ENCODE measurements around the gene RBBP8NL. TPM values are rescaled to one million over a fixed set of nuclear protein-coding genes. Genes with fewer than 3 reads are reported as not detected.

The RBBP8NL gene
- total and polyA plus RNA-seq, 2 of the 8 experiments (the other 6 are each of a cell fraction or from before 2014, with no cell fraction given), result 0.43 to 0.48 TPM

DNA sequence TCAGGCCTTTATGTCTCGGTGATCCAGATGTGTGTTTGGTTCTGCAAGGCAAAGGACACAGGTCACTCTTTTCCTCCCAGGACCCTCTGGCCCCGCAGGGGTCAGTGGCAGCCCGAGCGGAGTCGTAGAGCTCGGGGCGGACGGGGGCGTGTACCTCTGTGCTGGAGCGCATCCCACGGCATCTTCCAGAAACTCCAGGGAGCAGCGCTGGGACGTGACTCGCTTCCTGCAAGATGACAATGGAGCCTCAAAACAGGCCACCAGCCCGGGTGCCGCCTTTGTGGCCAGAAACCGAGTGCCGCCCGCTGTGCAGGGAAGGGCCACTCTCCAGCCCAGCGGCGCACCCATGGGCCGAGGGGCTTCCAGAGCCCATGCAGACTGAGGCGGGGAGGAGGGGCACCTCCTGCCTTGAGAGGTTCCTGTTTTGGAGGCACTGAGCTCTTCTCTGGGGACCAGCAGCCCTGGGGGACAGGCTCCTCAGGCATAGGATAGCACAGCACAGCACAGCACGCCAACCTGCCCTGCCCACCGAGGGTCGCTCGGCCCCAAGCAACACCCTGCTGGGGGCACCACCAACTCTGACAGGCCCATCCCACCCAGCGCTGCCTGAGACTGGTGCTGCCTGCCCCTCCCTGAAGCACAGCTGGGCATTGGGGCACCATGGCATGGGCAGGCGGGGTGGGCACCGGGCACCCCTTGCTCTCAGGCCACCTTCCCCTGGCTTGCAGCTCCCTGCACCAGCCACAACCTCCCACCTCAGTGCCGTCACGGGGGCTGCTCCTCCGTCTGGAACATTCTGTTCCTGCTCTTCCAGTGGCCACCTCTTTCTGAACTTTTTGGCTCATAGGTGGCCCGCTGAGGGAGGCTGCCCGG lies 30.7 kb downstream of the RBBP8NL start:
- Histone ChIP-seq H3K79me1 (ENCODE audit: low read depth, low read length) (no peaks in the 10 kb centered on the region; the same call in none of the 2 replicates), H3K14ac (ENCODE audit: insufficient read length) (no peak overlapping the region), H3K9ac (replicated peaks in 1 of 4; ENCODE audit: extremely low read depth in 1 of 4, low read depth in 3 of 4, low read length in 3 of 4) (no peak overlapping the region), H2BK15ac (ENCODE audit: low read length) (no peak overlapping the region), H2BK5ac (ENCODE audit: low read depth, low read length) (no peak overlapping the region), H2AFZ (ENCODE audit: low read length) (no peak overlapping the region), H3K4me1 (replicated peaks in 1 of 4; ENCODE audit: control insufficient read depth in 3 of 4, insufficient read depth in 4 of 4, low read length in 3 of 4) (peaks cover 0 to 3% (median 2%) of the 10 kb centered on the region in 4 experiments; a peak in 5 of 7 replicates), H2BK20ac (ENCODE audit: low read length) (no peak overlapping the region), H3K23ac (ENCODE audit: insufficient read length) (no peak overlapping the region), H4K8ac (ENCODE audit: extremely low read depth, insufficient read depth, low read length) (no peak overlapping the region), H4K91ac (replicated peaks; ENCODE audit: insufficient read length, low read length) (no peak overlapping the region), H3K36me3 (ENCODE audit: control insufficient read depth in 2 of 4, insufficient read depth in 4 of 4, low read length in 3 of 4) (no peaks in the 10 kb centered on the region), H2AK5ac (ENCODE audit: low read depth, low read length) (no peak overlapping the region), H3K56ac (replicated peaks; ENCODE audit: insufficient read length, low read depth, low read length) (no peak overlapping the region), H3K23me2 (ENCODE audit: low read depth, low read length) (peaks cover 6% of the 10 kb centered on the region; the same call in 1 of the 2 replicates), H3K4me2 (ENCODE audit: insufficient read depth in 1 of 2, low read depth in 2 of 2, low read length in 2 of 2) (no peak overlapping the region), H4K20me1 (replicated peaks in 1 of 2; ENCODE audit: control insufficient read depth in 1 of 2, insufficient read depth in 2 of 2, low read length in 2 of 2) (peaks cover 0 to 11% of the 10 kb centered on the region in 2 experiments), H3K27me3 (replicated peaks in 1 of 4; ENCODE audit: control insufficient read depth in 3 of 4, extremely low read depth in 1 of 4, insufficient read depth in 3 of 4, low read length in 3 of 4) (no peaks in the 10 kb centered on the region), H3K9me3 (ENCODE audit: insufficient read depth in 2 of 2, low read depth in 1 of 2, low read length in 1 of 2) (peaks cover 0 to 2% of the 10 kb centered on the region in 2 experiments; a peak in 1 of 4 replicates), H3K18ac (ENCODE audit: extremely low read depth, low read length) (no peak overlapping the region), H3K27ac (ENCODE audit: low read depth, low read length) (no peak overlapping the region), H3K79me2 (ENCODE audit: control insufficient read depth in 1 of 2, insufficient read depth in 2 of 2, low read length in 2 of 2) (no peaks in the 10 kb centered on the region), H2BK120ac (replicated peaks; ENCODE audit: low read depth, low read length) (no peak overlapping the region), H3K4ac (replicated peaks; ENCODE audit: insufficient read length, low read depth, low read length) (no peak overlapping the region), H3K4me3 (ENCODE audit: extremely low read depth in 1 of 4, insufficient read depth in 2 of 4, low read depth in 3 of 4, low read length in 4 of 4) (no peak overlapping the region), H4K5ac (ENCODE audit: insufficient read length, low read depth, low read length) (no peak overlapping the region), H2BK12ac (ENCODE audit: low read depth, low read length) (no peak overlapping the region)
- 91% methylated on average over 26 of the region's 35 CpGs; no CpG with 5 or more reads in 1 of the 2 experiments for WGBS, 2 experiments (ENCODE audit: extremely low coverage in 1 of 2, insufficient coverage in 1 of 2, insufficient read length in 1 of 2, insufficient replicate concordance in 2 of 2, low coverage in 1 of 2, low lambda C conversion rate in 2 of 2, missing lambda C conversion rate in 1 of 2)
- no peak for DNase-seq (ENCODE audit: low read depth in 1 of 2, low spot score in 2 of 2)
- CTCF ChIA-PET (ENCODE audit: partially characterized antibody), result interaction anchor here (0.9 to 1.5 kb wide), 3 partner anchors 13 to 63 kb away, joined by 3 to 6 read pairs (median 5); no protein-coding TSS in a partner anchor
- POLR2A ChIA-PET (ENCODE audit: partially characterized antibody), result interaction anchor here (0.6 to 2.5 kb wide), 4 partner anchors 9 to 946 kb away, joined by 3 to 11 read pairs (median 5); partner anchors contain the start of gene RPS21
- FAIRE-seq, result no peak

Measured in H1 (cell line).